Measurements from ENCODE around the gene ABLIM2. TPM values are rescaled to one million over a fixed set of nuclear protein-coding genes. Genes with fewer than 3 reads are reported as not detected.

ABLIM2 gene
- total and polyA plus RNA-seq, 2 donors (not counting 1 experiment from before 2014, with no cell fraction given) = 3.3 to 79.0 TPM

DNA sequence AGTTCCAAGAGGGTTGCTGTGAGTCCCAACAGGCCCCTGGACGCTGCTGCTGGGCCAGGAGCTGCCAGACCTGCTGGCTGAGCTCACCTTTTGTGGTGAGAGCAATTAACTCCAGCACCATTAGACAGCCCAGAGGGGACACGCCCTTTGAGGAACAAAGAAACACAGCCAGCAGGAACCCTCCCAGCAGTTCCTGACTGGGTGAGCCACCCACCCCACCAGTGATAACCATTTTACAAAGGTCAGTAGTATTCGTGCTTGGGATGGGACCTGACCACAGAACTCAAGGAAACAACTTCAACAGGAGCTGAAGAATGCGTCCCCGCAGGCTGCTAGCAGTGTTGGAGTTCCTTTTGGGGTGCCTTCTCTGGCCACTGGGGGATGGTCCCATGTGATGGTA, 180.1 kb downstream of the ABLIM2 start:
- WGBS (ENCODE audit: insufficient coverage) = 64% methylated on average over 5 of the region's 5 CpGs
- peaks cover 0 to 4% (median 0%) of the 10 kb centered on the region in 3 donors for H3K9me3 ChIP-seq (ENCODE audit: control extremely low read depth in 1 of 3, control insufficient read depth in 2 of 3, insufficient read depth in 1 of 3, low read length in 2 of 3)
- no peak overlapping the region for H3K9ac ChIP-seq (ENCODE audit: low read length)
- H4K20me1 ChIP-seq (ENCODE audit: control insufficient read depth, insufficient read depth, low read length, poor library complexity, severe bottlenecking) = no peaks in the 10 kb centered on the region
- no peak overlapping the region for H3K27ac ChIP-seq (ENCODE audit: low read length in 2 of 2)
- H3K4me3 ChIP-seq (ENCODE audit: control extremely low read depth in 1 of 5, extremely low read depth in 1 of 5, insufficient read depth in 1 of 5, low read depth in 2 of 5, low read length in 4 of 5) = no peak overlapping the region
- H3K27ac Mint-ChIP-seq = no peak overlapping the region
- no peak overlapping the region for H2AFZ ChIP-seq (ENCODE audit: insufficient read depth, low read depth, low read length, poor library complexity, severe bottlenecking)
- no peaks in the 10 kb centered on the region for H3K79me2 ChIP-seq (ENCODE audit: control insufficient read depth, insufficient read depth, low read length)
- H3K4me3 Mint-ChIP-seq = no peak overlapping the region
- no peak overlapping the region for H3K4me2 ChIP-seq (replicated peaks; ENCODE audit: low read depth, low read length, poor library complexity, severe bottlenecking)
- no peaks in the 10 kb centered on the region for H3K36me3 ChIP-seq (replicated peaks in 1 of 2; ENCODE audit: control extremely low read depth in 1 of 2, control insufficient read depth in 1 of 2, extremely low read depth in 1 of 2, insufficient read depth in 2 of 2, low read length in 1 of 2)
- H3K27me3 ChIP-seq (replicated peaks in 1 of 4; ENCODE audit: control extremely low read depth in 1 of 4, control insufficient read depth in 3 of 4, insufficient read depth in 4 of 4, low read length in 3 of 4) = peaks cover 0 to 2% (median 0%) of the 10 kb centered on the region in 4 experiments
- ATAC-seq (ENCODE audit: low read depth) (no peak), DNase-seq (no peak)
- POLR2A ChIA-PET = no interaction called here
- H3K27me3 Mint-ChIP-seq = peaks cover 19% of the 10 kb centered on the region
- no peaks in the 10 kb centered on the region for H3K4me1 ChIP-seq (ENCODE audit: control insufficient read depth in 2 of 2, insufficient read depth in 2 of 2, low read length in 2 of 2)
- TF ChIP-seq EZH2 (IDR thresholded peaks at IDR 0.05; ENCODE audit: borderline replicate concordance, insufficient read depth, low read depth, low read length, poor library complexity, severe bottlenecking) = no peak
- TF ChIP-seq, protein P1, sequence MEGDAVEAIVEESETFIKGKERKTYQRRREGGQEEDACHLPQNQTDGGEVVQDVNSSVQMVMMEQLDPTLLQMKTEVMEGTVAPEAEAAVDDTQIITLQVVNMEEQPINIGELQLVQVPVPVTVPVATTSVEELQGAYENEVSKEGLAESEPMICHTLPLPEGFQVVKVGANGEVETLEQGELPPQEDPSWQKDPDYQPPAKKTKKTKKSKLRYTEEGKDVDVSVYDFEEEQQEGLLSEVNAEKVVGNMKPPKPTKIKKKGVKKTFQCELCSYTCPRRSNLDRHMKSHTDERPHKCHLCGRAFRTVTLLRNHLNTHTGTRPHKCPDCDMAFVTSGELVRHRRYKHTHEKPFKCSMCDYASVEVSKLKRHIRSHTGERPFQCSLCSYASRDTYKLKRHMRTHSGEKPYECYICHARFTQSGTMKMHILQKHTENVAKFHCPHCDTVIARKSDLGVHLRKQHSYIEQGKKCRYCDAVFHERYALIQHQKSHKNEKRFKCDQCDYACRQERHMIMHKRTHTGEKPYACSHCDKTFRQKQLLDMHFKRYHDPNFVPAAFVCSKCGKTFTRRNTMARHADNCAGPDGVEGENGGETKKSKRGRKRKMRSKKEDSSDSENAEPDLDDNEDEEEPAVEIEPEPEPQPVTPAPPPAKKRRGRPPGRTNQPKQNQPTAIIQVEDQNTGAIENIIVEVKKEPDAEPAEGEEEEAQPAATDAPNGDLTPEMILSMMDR (IDR thresholded peaks at IDR 0.05) = no peak
- no peaks in the 10 kb centered on the region for H3K4me1 Mint-ChIP-seq
- CTCF ChIA-PET = no interaction called here
- intact Hi-C loops (cut with micrococcal nuclease) = no loop called here
- peaks cover 2% of the 10 kb centered on the region for H3K9me3 Mint-ChIP-seq (ENCODE audit: insufficient read depth)

DNA sequence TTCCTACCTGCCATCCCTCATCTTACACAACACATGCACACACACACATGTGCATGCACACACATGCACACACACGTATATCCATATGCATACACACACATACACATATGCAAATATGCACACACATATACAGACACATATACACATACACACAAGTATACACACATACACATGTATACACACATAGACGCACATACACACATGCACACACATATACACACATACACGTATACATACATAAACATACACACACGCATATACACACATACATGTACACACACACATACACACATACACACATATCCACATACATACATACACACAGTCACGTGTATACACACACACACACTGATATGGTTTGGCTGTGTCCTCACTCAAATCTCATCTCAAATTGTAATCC, 182.0 kb downstream of the ABLIM2 start:
- Histone ChIP-seq H3K9me3 (ENCODE audit: control extremely low read depth in 1 of 3, control insufficient read depth in 2 of 3, insufficient read depth in 1 of 3, low read length in 2 of 3) (peaks cover 0 to 5% (median 0%) of the 10 kb centered on the region in 3 donors), H3K79me2 (ENCODE audit: control insufficient read depth, insufficient read depth, low read length) (no peaks in the 10 kb centered on the region), H3K27me3 (replicated peaks in 1 of 4; ENCODE audit: control extremely low read depth in 1 of 4, control insufficient read depth in 3 of 4, insufficient read depth in 4 of 4, low read length in 3 of 4) (peaks cover 0 to 2% (median 0%) of the 10 kb centered on the region in 4 experiments), H3K27ac (ENCODE audit: low read length in 2 of 2) (no peak overlapping the region), H3K4me2 (replicated peaks; ENCODE audit: low read depth, low read length, poor library complexity, severe bottlenecking) (no peak overlapping the region), H3K4me1 (ENCODE audit: control insufficient read depth in 2 of 2, insufficient read depth in 2 of 2, low read length in 2 of 2) (no peaks in the 10 kb centered on the region), H4K20me1 (ENCODE audit: control insufficient read depth, insufficient read depth, low read length, poor library complexity, severe bottlenecking) (no peaks in the 10 kb centered on the region), H3K36me3 (replicated peaks in 1 of 2; ENCODE audit: control extremely low read depth in 1 of 2, control insufficient read depth in 1 of 2, extremely low read depth in 1 of 2, insufficient read depth in 2 of 2, low read length in 1 of 2) (no peaks in the 10 kb centered on the region), H3K9ac (ENCODE audit: low read length) (no peak overlapping the region), H3K4me3 (ENCODE audit: control extremely low read depth in 1 of 5, extremely low read depth in 1 of 5, insufficient read depth in 1 of 5, low read depth in 2 of 5, low read length in 4 of 5) (no peak overlapping the region), H2AFZ (ENCODE audit: insufficient read depth, low read depth, low read length, poor library complexity, severe bottlenecking) (no peak overlapping the region)
- Mint-ChIP-seq H3K4me1 (no peaks in the 10 kb centered on the region), H3K9me3 (ENCODE audit: insufficient read depth) (peaks cover 2% of the 10 kb centered on the region), H3K27ac (no peak overlapping the region), H3K27me3 (peaks cover 13% of the 10 kb centered on the region), H3K4me3 (no peak overlapping the region)
- ATAC-seq (ENCODE audit: low read depth) = no peak
- CTCF ChIA-PET = no interaction called here
- intact Hi-C loops (cut with micrococcal nuclease) = no loop called here
- no peak for DNase-seq
- POLR2A ChIA-PET = no interaction called here
- no peak for TF ChIP-seq EZH2 (IDR thresholded peaks at IDR 0.05; ENCODE audit: borderline replicate concordance, insufficient read depth, low read depth, low read length, poor library complexity, severe bottlenecking)
- TF ChIP-seq, protein P1 (IDR thresholded peaks at IDR 0.05) = no peak
- whole genome bisulfite sequencing (ENCODE audit: insufficient coverage) = 100% methylated on average over 4 of the region's 5 CpGs
